IPS-20b (cell line): ENCODE data around the gene DIS3L2.
"Not testable (repeated sequence)": the region's sequence is repeated elsewhere in the genome, so short reads cannot be mapped to it uniquely, and the experiment has no call there.

Experiments used
- H3K27ac ChIP-seq: one replicate; pipeline ENCODE4 v1.5.1; 2013; ENCODE audit warnings: low read length
- H3K27me3 ChIP-seq: 2 replicates; pipeline ENCODE4 v1.6.1; 2013; ENCODE audit warnings: mild to moderate bottlenecking, low read length, inconsistent platforms; ENCODE audit not compliant: insufficient read depth
- H3K36me3 ChIP-seq: 2 replicates; pipeline ENCODE4 v1.6.1; 2013; ENCODE audit warnings: low read depth, mild to moderate bottlenecking, inconsistent platforms, low read length, moderate library complexity; ENCODE audit not compliant: insufficient read depth
- H3K4me1 ChIP-seq: 2 replicates; pipeline ENCODE4 v1.6.1; 2013; ENCODE audit warnings: mild to moderate bottlenecking, control low read depth, inconsistent platforms, low read length, moderate library complexity; ENCODE audit not compliant: insufficient read depth
- H3K4me3 ChIP-seq: 2 replicates; pipeline ENCODE4 v1.5.1; 2013; ENCODE audit warnings: mild to moderate bottlenecking, low read length, inconsistent platforms
- H3K9ac ChIP-seq: 2 replicates; pipeline ENCODE4 v1.6.1; 2013; ENCODE audit warnings: low read depth, mild to moderate bottlenecking, inconsistent platforms, low read length, moderate library complexity
- H3K9me3 ChIP-seq: 2 replicates; pipeline ENCODE4 v1.6.1; 2013; ENCODE audit warnings: mild to moderate bottlenecking, low read depth, low read length, inconsistent platforms; ENCODE audit not compliant: insufficient read depth

Gene DIS3L2

DNA sequence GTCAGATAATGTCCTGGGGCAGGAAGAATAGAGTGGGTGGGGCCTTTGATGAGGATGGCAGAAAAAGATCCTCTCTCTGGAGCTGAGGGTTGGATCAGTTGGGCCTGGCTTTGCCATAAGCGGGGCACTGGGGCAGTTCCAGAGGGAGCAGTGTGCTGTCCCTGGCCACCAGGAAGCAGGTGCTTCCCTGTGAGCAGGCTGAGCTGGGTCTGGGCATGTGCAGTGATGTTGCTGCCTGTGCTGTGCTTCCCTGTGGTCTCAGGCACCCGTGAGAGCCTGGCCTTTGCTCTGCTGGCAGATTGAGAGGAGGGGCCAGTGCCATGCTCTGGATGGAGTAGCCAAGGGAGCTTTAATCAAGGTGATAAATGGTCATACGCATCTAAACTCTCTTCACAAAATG is 20.7 kb upstream of the DIS3L2 start:
- no peaks in the 10 kb centered on the region for H3K27me3 ChIP-seq
- no peak overlapping the region for H3K27ac ChIP-seq
- H3K4me3 ChIP-seq, result no peak overlapping the region
- no peaks in the 10 kb centered on the region for H3K36me3 ChIP-seq
- H3K9ac ChIP-seq, result no peak overlapping the region
- H3K9me3 ChIP-seq, result no peaks in the 10 kb centered on the region
- H3K4me1 ChIP-seq, result no peaks in the 10 kb centered on the region

DNA sequence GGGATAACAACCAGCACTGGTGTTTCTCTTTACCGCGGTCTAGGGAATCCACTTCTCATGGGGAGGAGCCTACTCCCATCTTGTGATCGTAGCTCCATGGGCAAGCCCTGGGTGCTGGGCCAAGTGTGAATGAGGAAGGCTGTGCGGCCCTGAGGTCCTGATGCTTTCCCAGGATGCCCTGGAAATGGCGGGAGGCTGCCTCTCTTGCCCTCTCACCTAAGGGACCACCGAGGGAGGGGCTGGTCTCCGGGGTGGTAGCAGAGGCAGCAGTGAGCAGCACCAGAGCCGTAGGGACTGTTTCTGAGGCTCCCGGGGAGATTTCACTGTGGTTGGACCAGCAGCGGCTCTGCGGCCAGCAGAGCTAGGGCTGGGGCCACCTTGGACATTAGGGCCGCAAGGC is 19.8 kb upstream of the DIS3L2 start:
- no peaks in the 10 kb centered on the region for H3K9me3 ChIP-seq
- H3K4me3 ChIP-seq, result no peak overlapping the region
- H3K9ac ChIP-seq, result no peak overlapping the region
- no peak overlapping the region for H3K27ac ChIP-seq
- H3K36me3 ChIP-seq, result no peaks in the 10 kb centered on the region
- no peaks in the 10 kb centered on the region for H3K27me3 ChIP-seq
- H3K4me1 ChIP-seq, result no peaks in the 10 kb centered on the region

DNA sequence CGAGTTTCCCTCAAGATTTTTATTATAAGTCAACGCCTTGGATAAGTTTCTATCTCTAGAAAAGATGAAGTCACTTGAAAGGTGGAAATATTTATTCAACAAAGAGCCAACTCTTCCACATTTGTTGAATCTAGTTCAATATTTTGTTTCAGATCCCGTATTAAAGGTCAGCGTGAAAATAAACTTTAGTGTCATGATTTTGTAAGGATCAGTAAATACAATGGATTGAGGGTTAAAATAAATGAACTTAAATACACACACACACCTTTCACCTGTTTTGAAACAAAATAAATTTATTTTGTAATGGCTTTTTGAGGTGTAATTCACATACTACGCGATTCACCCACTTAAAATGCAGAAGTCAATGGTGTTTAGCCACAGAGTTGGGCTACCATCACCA is 19.3 kb upstream of the DIS3L2 start:
- no peaks in the 10 kb centered on the region for H3K27me3 ChIP-seq
- H3K4me3 ChIP-seq, result no peak overlapping the region
- H3K9ac ChIP-seq, result no peak overlapping the region
- H3K9me3 ChIP-seq, result no peaks in the 10 kb centered on the region
- no peaks in the 10 kb centered on the region for H3K4me1 ChIP-seq
- H3K27ac ChIP-seq, result no peak overlapping the region
- H3K36me3 ChIP-seq, result no peaks in the 10 kb centered on the region

DNA sequence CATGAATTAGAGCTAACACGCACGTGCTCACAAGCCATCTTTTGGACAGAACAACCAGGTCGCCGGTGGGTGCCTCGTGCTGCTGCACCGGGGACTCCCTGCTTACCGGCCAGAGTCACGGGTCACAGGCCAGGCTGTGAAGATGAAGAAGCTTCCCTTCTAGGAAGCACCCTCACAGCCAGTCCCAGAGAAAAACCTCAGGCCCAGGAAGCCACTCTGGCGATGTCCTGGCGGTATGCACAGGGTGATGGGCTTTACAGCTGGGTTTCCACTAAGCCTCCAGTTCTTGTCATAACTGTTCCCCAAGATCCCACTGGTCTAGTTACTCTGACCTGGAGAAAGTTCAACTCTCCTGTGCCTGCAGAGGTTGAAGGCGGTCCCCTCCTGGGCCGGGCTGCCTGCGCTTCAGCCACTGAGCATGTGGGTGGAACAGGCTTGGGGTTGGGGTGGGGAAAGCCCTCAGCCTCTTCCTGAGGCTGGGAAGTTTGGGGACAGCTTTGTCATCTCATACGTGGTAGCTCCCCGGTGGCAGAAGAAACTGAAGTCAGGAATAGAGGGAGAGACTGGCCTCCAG is 15.2 kb upstream of the DIS3L2 start:
- H3K27ac ChIP-seq, result no peak overlapping the region
- no peaks in the 10 kb centered on the region for H3K27me3 ChIP-seq
- no peaks in the 10 kb centered on the region for H3K36me3 ChIP-seq
- H3K4me1 ChIP-seq, result no peaks in the 10 kb centered on the region
- no peak overlapping the region for H3K9ac ChIP-seq
- no peak overlapping the region for H3K4me3 ChIP-seq
- no peaks in the 10 kb centered on the region for H3K9me3 ChIP-seq

DNA sequence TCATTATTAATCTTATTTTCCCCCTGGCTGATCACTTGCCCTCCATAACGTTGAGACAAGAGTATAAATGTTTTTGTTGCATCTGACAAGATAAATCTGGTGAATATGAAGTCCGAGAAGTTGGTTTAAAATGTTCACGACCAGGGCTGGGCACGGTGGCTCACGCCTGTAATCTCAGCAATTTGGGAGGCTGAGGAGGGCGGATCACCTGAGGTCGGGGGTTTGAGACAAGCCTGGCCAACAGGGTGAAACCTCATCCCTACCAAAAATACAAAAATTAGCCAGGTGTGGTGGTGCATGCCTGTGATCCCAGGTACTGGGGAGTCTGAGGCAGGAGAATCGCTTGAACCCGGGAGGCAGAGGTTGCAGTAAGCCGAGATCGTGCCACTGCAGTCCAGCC is 14.4 kb upstream of the DIS3L2 start:
- H3K36me3 ChIP-seq, H3K27me3 ChIP-seq, H3K27ac ChIP-seq, H3K4me1 ChIP-seq, H3K9ac ChIP-seq, H3K9me3 ChIP-seq, H3K4me3 ChIP-seq: not testable (repeated sequence)

DNA sequence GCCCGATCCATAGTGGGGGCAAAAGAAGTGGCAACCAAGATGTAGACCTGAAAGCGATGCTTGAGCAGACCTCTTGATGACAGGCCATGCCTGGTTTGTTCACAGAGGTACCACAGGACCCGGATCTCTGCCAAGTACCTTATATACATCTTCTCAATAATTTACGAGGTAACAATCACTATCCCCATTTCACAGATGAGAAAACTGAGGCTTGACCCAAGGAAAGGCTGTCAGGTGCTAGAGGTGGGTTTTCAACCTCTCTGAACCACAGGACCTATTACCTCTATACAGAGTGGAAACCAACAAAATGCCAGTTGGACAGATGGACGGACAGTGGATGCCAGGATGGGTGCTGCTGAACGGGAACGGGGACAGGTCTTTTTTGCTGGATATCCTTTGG is 13.8 kb upstream of the DIS3L2 start:
- Histone ChIP-seq H3K27me3 (no peaks in the 10 kb centered on the region), H3K36me3 (no peaks in the 10 kb centered on the region), H3K9me3 (peaks cover 4% of the 10 kb centered on the region; the same call in 1 of the 2 replicates), H3K4me1 (no peaks in the 10 kb centered on the region), H3K4me3 (no peak overlapping the region), H3K27ac (no peak overlapping the region), H3K9ac (no peak overlapping the region)

DNA sequence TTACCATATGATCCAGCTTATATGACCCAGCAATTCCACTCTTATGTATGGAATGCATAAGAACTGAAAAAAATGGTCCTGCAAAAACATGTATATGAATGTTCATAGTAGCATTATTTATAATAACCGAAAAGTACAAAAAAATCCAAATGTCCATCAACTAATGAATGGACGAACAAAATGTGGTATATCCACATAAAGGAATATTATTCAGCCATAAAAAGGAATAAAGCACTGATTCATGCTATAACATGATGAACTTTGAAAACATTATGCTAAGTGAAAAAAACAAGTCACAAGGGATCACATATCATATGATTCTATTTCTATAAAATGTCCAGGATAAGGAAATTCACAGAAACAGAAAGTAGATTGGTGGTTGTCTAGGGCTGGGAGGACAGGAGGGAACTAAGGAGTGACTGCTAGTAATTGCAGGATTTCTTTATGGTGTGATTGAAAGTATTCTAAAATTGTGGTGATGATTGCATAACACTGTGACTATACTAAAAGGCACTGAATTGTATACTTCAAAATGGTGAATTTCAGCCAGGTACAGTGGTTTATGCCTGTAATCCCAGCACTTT is 10.0 kb upstream of the DIS3L2 start:
- H3K27me3 ChIP-seq, result no peaks in the 10 kb centered on the region
- peaks cover 4% of the 10 kb centered on the region; the same call in 1 of the 2 replicates for H3K9me3 ChIP-seq
- no peak overlapping the region for H3K27ac ChIP-seq
- H3K9ac ChIP-seq, result no peak overlapping the region
- no peaks in the 10 kb centered on the region for H3K36me3 ChIP-seq
- no peaks in the 10 kb centered on the region for H3K4me1 ChIP-seq
- H3K4me3 ChIP-seq, result no peak overlapping the region

DNA sequence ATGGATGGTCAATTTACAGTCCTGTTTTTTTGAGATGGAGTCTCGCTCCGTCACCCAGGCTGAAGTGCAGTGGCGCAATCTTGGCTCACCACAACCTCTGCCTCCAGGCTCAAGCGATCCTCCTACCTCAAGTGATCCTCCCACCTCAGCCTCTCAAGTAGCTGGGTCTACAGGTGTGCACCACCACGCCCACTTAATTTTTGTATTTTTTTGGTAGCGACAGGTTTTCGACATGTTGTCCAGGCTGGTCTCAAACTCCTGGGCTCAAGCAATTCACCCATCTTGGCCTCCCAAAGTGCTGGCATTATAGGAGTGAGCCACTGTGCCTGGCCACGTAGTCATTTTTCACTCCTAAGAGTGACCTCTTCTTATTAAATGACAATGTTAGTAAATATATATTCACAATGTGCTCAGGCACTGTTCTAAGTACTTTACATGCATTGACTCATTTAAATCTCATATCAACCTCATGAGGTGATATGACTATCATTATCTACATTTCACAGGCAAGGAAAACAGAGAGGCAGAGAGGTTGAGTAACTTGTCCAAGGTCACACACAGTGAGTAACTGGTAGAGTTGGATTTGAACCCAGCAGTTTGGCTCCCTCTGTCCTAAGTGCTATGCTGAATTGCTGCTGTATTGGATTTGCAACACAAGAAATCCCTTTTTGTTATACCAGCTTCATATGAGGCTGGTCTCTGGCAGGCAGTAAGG is 5.6 kb upstream of the DIS3L2 start:
- Histone ChIP-seq H3K27me3 (no peaks in the 10 kb centered on the region), H3K36me3 (no peaks in the 10 kb centered on the region), H3K4me3 (no peak overlapping the region), H3K9ac (no peak overlapping the region), H3K27ac (no peak overlapping the region), H3K9me3 (peaks cover 4% of the 10 kb centered on the region; the same call in 1 of the 2 replicates), H3K4me1 (peaks cover 3% of the 10 kb centered on the region; the same call in 1 of the 2 replicates)

DNA sequence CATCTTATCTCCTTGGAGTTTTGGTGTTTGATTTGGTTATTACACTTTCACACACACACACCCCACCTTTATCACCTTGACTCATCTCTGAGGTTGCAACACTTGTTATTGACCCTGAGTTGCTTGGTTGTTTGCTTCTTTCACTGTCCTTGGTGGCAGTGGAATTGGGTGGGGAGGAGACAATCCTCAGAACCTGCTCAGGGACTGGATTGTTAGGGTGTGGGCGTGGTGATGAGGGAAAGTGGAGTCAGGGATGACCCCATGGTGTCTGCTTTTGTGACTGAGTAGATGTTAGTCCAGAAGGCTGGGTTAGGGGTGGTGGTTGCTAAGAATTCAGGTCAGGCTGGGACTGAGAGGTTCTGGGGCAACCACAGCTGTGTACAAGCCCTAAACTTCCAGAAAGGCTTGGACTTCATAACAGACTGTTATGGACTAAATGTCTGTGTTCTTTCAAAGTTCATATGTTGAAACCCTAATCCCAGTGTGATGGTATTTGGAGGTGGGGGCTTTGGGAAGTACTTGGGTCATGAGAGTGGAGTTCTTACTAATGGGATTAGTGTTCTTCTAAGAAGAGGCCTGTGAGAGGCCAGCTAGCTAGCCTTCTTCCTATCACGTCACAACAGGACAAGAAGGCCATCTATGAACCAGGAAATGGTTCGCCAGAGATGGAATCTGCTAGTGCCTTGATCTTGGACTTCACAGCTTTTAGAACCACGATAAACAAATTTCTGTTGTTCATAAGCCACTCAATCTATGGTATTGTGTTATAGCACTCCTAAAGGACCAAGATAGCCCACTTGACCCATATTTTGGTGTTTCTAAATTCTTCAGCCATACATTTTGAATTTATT is 3.4 kb upstream of the DIS3L2 start:
- Histone ChIP-seq H3K4me3 (no peak overlapping the region), H3K36me3 (no peaks in the 10 kb centered on the region), H3K9me3 (no peaks in the 10 kb centered on the region), H3K27ac (no peak overlapping the region), H3K27me3 (no peaks in the 10 kb centered on the region), H3K9ac (no peak overlapping the region), H3K4me1 (peaks cover 4% of the 10 kb centered on the region; the same call in 1 of the 2 replicates)

DNA sequence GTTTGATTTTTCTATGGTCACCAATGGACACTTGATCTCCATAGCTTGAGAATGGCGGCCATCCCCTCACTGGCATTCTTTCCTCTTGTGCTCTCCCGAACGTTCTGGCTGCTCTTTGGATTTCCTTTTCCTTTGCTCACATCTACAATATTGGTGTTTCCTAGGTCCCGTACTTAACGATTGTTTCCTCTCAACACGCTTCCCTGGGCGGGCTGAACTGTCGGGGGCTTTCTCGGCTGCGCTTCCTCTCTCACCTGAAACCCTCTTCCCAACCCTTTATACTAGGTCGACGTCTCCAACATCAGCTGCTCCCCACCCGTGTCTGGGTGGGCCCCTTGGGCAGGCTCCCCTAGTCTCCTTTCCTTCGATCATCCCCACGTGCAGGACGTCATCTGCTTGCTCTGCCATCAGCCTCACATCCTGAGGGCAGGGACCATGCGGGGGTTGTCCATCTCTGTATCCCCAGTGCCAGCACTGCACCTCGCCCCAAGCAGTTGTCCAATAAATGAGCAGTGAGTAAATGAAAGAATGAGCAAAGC is 634 bp upstream of the DIS3L2 start:
- peak overlapping the region; percentile 42 for H3K27ac ChIP-seq
- H3K36me3 ChIP-seq, result no peaks in the 10 kb centered on the region
- peak overlapping the region; percentile 95 for H3K4me3 ChIP-seq
- peaks cover 4% of the 10 kb centered on the region; the same call in 1 of the 2 replicates for H3K4me1 ChIP-seq
- H3K27me3 ChIP-seq, result no peaks in the 10 kb centered on the region
- no peaks in the 10 kb centered on the region for H3K9me3 ChIP-seq
- peak overlapping the region; percentile 91 for H3K9ac ChIP-seq

DNA sequence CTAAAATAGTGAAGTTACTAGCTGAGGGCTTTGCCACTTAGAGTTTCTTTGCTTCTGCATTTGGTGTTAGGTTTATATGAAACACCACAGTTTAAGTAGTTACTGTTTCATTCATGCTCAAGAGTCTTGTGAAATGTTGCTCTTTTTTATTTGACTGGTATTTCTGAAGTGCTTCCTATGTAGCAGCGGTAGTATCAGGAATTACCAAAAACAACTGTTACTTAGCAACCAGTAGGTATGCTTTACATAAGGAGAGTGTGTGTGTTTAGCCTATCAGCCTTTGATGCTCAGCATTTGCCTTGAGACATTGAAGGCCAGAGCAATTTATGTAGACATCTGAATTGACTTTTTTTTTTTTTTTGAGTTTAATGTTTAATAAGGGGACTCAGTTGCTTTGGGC is 3.6 kb downstream of the DIS3L2 start:
- Histone ChIP-seq H3K27me3 (no peaks in the 10 kb centered on the region), H3K36me3 (no peaks in the 10 kb centered on the region), H3K9me3 (peaks cover 7% of the 10 kb centered on the region; the same call in 1 of the 2 replicates), H3K4me1 (peaks cover 4% of the 10 kb centered on the region; the same call in 1 of the 2 replicates), H3K4me3 (no peak overlapping the region), H3K27ac (no peak overlapping the region), H3K9ac (no peak overlapping the region)
